HCT116 (cell line): Measurements from ENCODE around the gene ELN. TPM values are rescaled to one million over a fixed set of nuclear protein-coding genes. Genes with fewer than 3 reads are reported as not detected.

ENCODE experiments used
- ATAC-seq: fragments of 200-7000 bp; cut with Tn5 transposase; 2 replicates; pipeline ENCODE4 v1.9.1; 2020; ENCODE audit warnings: mild to moderate bottlenecking, moderate library complexity
- BruUV-seq: library from RNA; stranded (reverse); fragments of 400-500 nt; replicated peaks from 2 replicates; lab custom pipeline; 2021; lab: Mats Ljungman, UMichigan
- CTCF ChIA-PET: fragments of 300-600 bp; sonication (Branson Sonifier 250); formaldehyde crosslinking; loops from one replicate; lab custom pipeline; 2021; ENCODE audit warnings: antibody characterized with exemption; lab: Charles Lee
- POLR2A ChIA-PET: fragments of 300-600, 350-600 bp; sonication (Branson Sonifier 250); formaldehyde crosslinking; loops from one replicate; lab custom pipeline; 2021; ENCODE audit warnings: antibody characterized with exemption; lab: Charles Lee
- RAD21 ChIA-PET, 2 experiments: fragments of 300-600 bp; sonication (Branson Sonifier 250); formaldehyde crosslinking; loops; one replicate each; lab custom pipeline; 2023; ENCODE audit warnings: low total read pairs in 2 of 2; ENCODE audit not compliant: uncharacterized antibody in 2 of 2, unreplicated experiment in 2 of 2, low non-redundant PET in 1 of 2; lab: Charles Lee
- DNase-seq: peaks from one replicate; pipeline ENCODE4 v3.0.0-alpha.2; 2010; ENCODE audit warnings: low read depth, low spot score
- H2AFZ ChIP-seq: fragments of 200-600 bp; shearing (Covaris generic), sonication (generic); 2 replicates; pipeline ENCODE4 v1.6.1; 2017; ENCODE audit warnings: low read depth, mixed run types, mixed read lengths, antibody characterized with exemption, low read length; ENCODE audit not compliant: poor library complexity, severe bottlenecking
- H3K27ac ChIP-seq: 2 replicates; pipeline ENCODE4 v1.5.1; 2012; ENCODE audit warnings: low read depth, low read length
- H3K27me3 ChIP-seq: fragments of 200-600 bp; sonication (generic); 2 replicates; pipeline ENCODE4 v1.6.1; 2016; ENCODE audit warnings: mixed run types, low read length, mixed read lengths; ENCODE audit not compliant: insufficient read depth
- H3K36me3 ChIP-seq, 2 experiments: fragments of 200-500 bp in 1 of 2; fragments of 200-600 bp in 1 of 2; sonication (Bioruptor generic) in 1 of 2; sonication (generic) in 1 of 2; 2 replicates each; pipeline versions ENCODE4 v1.5.1 to v1.6.1; 2014 to 2016; ENCODE audit warnings: low read length in 2 of 2, inconsistent platforms in 1 of 2, mixed read lengths in 1 of 2, mixed run types in 1 of 2; ENCODE audit not compliant: insufficient read depth in 2 of 2, control insufficient read depth in 1 of 2
- H3K4me1 ChIP-seq, 2 experiments: fragments of 200-600 bp in 1 of 2; sonication (generic) in 1 of 2; 2 replicates each; pipeline versions ENCODE4 v1.5.1 to v1.6.1; 2012 to 2017; ENCODE audit warnings: low read length in 2 of 2, inconsistent platforms in 1 of 2, mild to moderate bottlenecking in 1 of 2, mixed read lengths in 1 of 2, mixed run types in 1 of 2, moderate library complexity in 1 of 2; ENCODE audit not compliant: insufficient read depth in 2 of 2, control insufficient read depth in 1 of 2
- H3K4me2 ChIP-seq: fragments of 200-600 bp; sonication (generic); 2 replicates; pipeline ENCODE4 v1.6.1; 2017; ENCODE audit warnings: mixed run types, low read length, mixed read lengths
- H3K4me3 ChIP-seq, 2 experiments: fragments of 200-600 bp in 1 of 2; sonication (generic) in 1 of 2; replicated peaks in 1 of 2; 2 replicates each; pipeline ENCODE4 v1.5.1; 2011 to 2016; ENCODE audit warnings: low read length in 2 of 2, control low read depth in 1 of 2, low read depth in 1 of 2, mild to moderate bottlenecking in 1 of 2, mixed read lengths in 1 of 2, mixed run types in 1 of 2
- H3K79me2 ChIP-seq: fragments of 200-600 bp; sonication (generic); 2 replicates; pipeline ENCODE4 v1.6.1; 2017; ENCODE audit warnings: mild to moderate bottlenecking, mixed run types, low read length, moderate library complexity, mixed read lengths; ENCODE audit not compliant: insufficient read depth
- H3K9ac ChIP-seq: fragments of 200-600 bp; sonication (generic); 2 replicates; pipeline ENCODE4 v1.6.1; 2016; ENCODE audit warnings: low read length, mixed read lengths
- H3K9me2 ChIP-seq: fragments of 200-600 bp; sonication (generic), shearing (Covaris generic); 2 replicates; pipeline ENCODE4 v1.6.1; 2017; ENCODE audit warnings: mixed run types, mild to moderate bottlenecking, moderate library complexity; ENCODE audit not compliant: insufficient read depth
- H3K9me3 ChIP-seq, 2 experiments: fragments of 200-500 bp in 1 of 2; fragments of 200-600 bp in 1 of 2; sonication (Bioruptor generic) in 1 of 2; sonication (generic) in 1 of 2; 2 replicates each; pipeline ENCODE4 v1.6.1; 2014 to 2017; ENCODE audit warnings: low read length in 2 of 2, mixed read lengths in 2 of 2, inconsistent platforms in 1 of 2, low read depth in 1 of 2, mild to moderate bottlenecking in 1 of 2, mixed run types in 1 of 2, moderate library complexity in 1 of 2; ENCODE audit not compliant: control insufficient read depth in 1 of 2, insufficient read depth in 1 of 2
- H4K20me1 ChIP-seq: fragments of 200-600 bp; sonication (generic), shearing (Covaris generic); 2 replicates; pipeline ENCODE4 v1.6.1; 2017; ENCODE audit warnings: mixed run types, mild to moderate bottlenecking, moderate library complexity; ENCODE audit not compliant: insufficient read depth
- CBX3 ChIP-seq: IDR thresholded peaks from 2 replicates; pipeline ENCODE4 v1.6.1; 2012; ENCODE audit warnings: low read depth
- CTCF ChIP-seq, 3 experiments: fragments of 200-600 bp in 1 of 3; sonication (generic) in 1 of 3; IDR thresholded peaks in 2 of 3; conservative IDR thresholded peaks in 1 of 3; 2 replicates each; pipeline ENCODE4 v1.5.1; 2012 to 2017; ENCODE audit warnings: low read depth in 2 of 3, low read length in 2 of 3, antibody characterized with exemption in 1 of 3, borderline replicate concordance in 1 of 3, control low read depth in 1 of 3, mild to moderate bottlenecking in 1 of 3, mixed read lengths in 1 of 3, mixed run types in 1 of 3, moderate library complexity in 1 of 3; ENCODE audit not compliant: insufficient read depth in 1 of 3
- EGR1 ChIP-seq: IDR thresholded peaks from 2 replicates; pipeline ENCODE4 v1.6.1; 2012; ENCODE audit warnings: low read depth
- ELF1 ChIP-seq: IDR thresholded peaks from 2 replicates; pipeline ENCODE4 v1.6.1; 2012; ENCODE audit warnings: low read depth, borderline replicate concordance
- EZH2 ChIP-seq: fragments of 200-600 bp; sonication (generic); IDR thresholded peaks from 2 replicates; pipeline ENCODE4 v1.6.1; 2017; ENCODE audit warnings: antibody characterized with exemption, mixed run types
- EZH2phosphoT487 ChIP-seq: fragments of 200-600 bp; IDR thresholded peaks from 2 replicates; pipeline ENCODE4 v1.6.1; 2018; ENCODE audit warnings: antibody characterized with exemption, borderline replicate concordance
- JUND ChIP-seq: IDR thresholded peaks from 2 replicates; pipeline ENCODE4 v1.6.1; 2012
- MAX ChIP-seq: IDR thresholded peaks from 2 replicates; pipeline ENCODE4 v1.6.1; 2012
- POLR2AphosphoS5 ChIP-seq: IDR thresholded peaks from 2 replicates; pipeline ENCODE4 v1.6.1; 2011; ENCODE audit warnings: mild to moderate bottlenecking, low read depth, low read length, moderate library complexity
- REST ChIP-seq: IDR thresholded peaks from 2 replicates; pipeline ENCODE4 v1.6.1; 2012; ENCODE audit warnings: low read depth
- SIN3A ChIP-seq: IDR thresholded peaks from 2 replicates; pipeline ENCODE4 v1.6.1; 2012; ENCODE audit warnings: low read depth
- SRF ChIP-seq: IDR thresholded peaks from 2 replicates; pipeline ENCODE4 v1.6.1; 2012; ENCODE audit warnings: low read depth
- YY1 ChIP-seq: IDR thresholded peaks from 2 replicates; pipeline ENCODE4 v1.6.1; 2011; ENCODE audit warnings: low read length, low read depth, moderate library complexity, mild to moderate bottlenecking; ENCODE audit not compliant: insufficient replicate concordance; ENCODE audit errors: extremely low read depth
- ZNF274 ChIP-seq: fragments of 200-500 bp; sonication (Bioruptor generic); IDR thresholded peaks from 2 replicates; pipeline ENCODE4 v1.6.1; 2014; ENCODE audit warnings: mild to moderate bottlenecking, low read depth, low read length, inconsistent platforms
- intact Hi-C: fragments of 100-400 bp; cut with micrococcal nuclease; formaldehyde crosslinking; loops from 2 replicates; pipeline ENCODE4 v1.10.0; 2022
- total RNA-seq: library from RNA; stranded (reverse); gene quantifications from one replicate; pipeline ENCODE4 v1.2.1, GENCODE V29; 2021; ENCODE audit not compliant: unreplicated experiment

ELN gene
- total RNA-seq, 1 experiment from 2014 or later, result 0.17 TPM

- H2AFZ ChIP-seq, result no peak overlapping the region
- intact Hi-C loops, result loop anchor here (5.0 kb wide), 2 partner anchors 150 to 340 kb away; no protein-coding TSS in a partner anchor
- BruUV-seq, result no TSS peak
Measured at GRCh38 chr7:74052628-74053027, 24.7 kb downstream of the ELN start.

More at GRCh38 chr7:74052628-74053027, 24.7 kb downstream of the ELN start:
- DNase-seq, result no peak
- Histone ChIP-seq H3K4me1 (peaks cover 2 to 7% of the 10 kb centered on the region in 2 experiments; a peak in 2 of 4 replicates), H3K9me2 (no peaks in the 10 kb centered on the region), H3K4me2 (no peak overlapping the region), H4K20me1 (no peaks in the 10 kb centered on the region), H3K79me2 (no peaks in the 10 kb centered on the region), H3K27ac (no peak overlapping the region), H3K9ac (no peak overlapping the region), H3K36me3 (no peaks in the 10 kb centered on the region), H3K27me3 (peaks cover 5% of the 10 kb centered on the region; the same call in 1 of the 2 replicates), H3K9me3 (no peaks in the 10 kb centered on the region), H3K4me3 (no peak overlapping the region)
- ATAC-seq, result no peak
- no peak for TF ChIP-seq EGR1
- TF ChIP-seq SIN3A, result no peak
- TF ChIP-seq ZNF274, result no peak
- TF ChIP-seq YY1, result no peak
- TF ChIP-seq CBX3, result no peak
- no peak for TF ChIP-seq MAX
- no peak for TF ChIP-seq EZH2phosphoT487
- TF ChIP-seq POLR2AphosphoS5, result no peak
- TF ChIP-seq CTCF (IDR thresholded peaks at IDR 0.05 in 2 of 3, conservative IDR thresholded peaks at IDR 0.05 in 1 of 3; ENCODE audit: borderline replicate concordance in 1 of 3, insufficient read depth in 1 of 3, low read depth in 2 of 3, low read length in 2 of 3), result no peak
- no peak for TF ChIP-seq EZH2
- TF ChIP-seq REST, result no peak
- TF ChIP-seq ELF1, result no peak
- no peak for TF ChIP-seq SRF
- no peak for TF ChIP-seq JUND
- ChIA-PET POLR2A (interaction anchor here (0.6 kb wide), 1 partner anchor 210 kb away, joined by 4 read pairs; no protein-coding TSS in a partner anchor), CTCF (interaction anchor here (0.6 to 2.6 kb wide), 5 partner anchors 8 to 348 kb away, joined by 3 to 6 read pairs (median 4); no protein-coding TSS in a partner anchor), RAD21 (interaction anchor here in 1 of 2 experiments (0.5 to 0.9 kb wide), 2 partner anchors 149 to 348 kb away, joined by 3 to 4 read pairs; no protein-coding TSS in a partner anchor)
